HL-60 (cell line): ENCODE measurements around the gene FGF22.

Source experiments
- CTCF ChIP-seq: IDR thresholded peaks from one replicate; pipeline ENCODE4 v1.5.1; 2011; ENCODE audit warnings: low read length, control low read depth, inconsistent platforms; ENCODE audit not compliant: insufficient read depth
- POLR2AphosphoS5 ChIP-seq: IDR thresholded peaks from 2 replicates; pipeline ENCODE4 v1.6.1; 2012; ENCODE audit warnings: low read depth

- TF ChIP-seq CTCF (no peak), POLR2AphosphoS5 (0 out of 2 replicates have a peak, but pooled peaks have one; percentile 16)
Observed at GRCh38 chr19:656751-657559, 17.3 kb downstream of the FGF22 start.
